HepG2 (cell line): ENCODE measurements around the gene PTGR1. TPM values are rescaled to one million over a fixed set of nuclear protein-coding genes. Genes with fewer than 3 reads are reported as not detected.

ENCODE experiments used
- ASH2L ChIP-seq: fragments of 300-600, 200-600 bp; sonication (generic); IDR thresholded peaks from 2 replicates; pipeline ENCODE4 v1.7.0; 2017; ENCODE audit warnings: low read depth, mild to moderate bottlenecking, moderate library complexity, mixed read lengths, low read length; ENCODE audit not compliant: insufficient read length
- HMGXB4 ChIP-seq, 2 experiments: sonication (generic) in 1 of 2; formaldehyde crosslinking in 1 of 2; IDR thresholded peaks; 2 replicates each; pipeline versions ENCODE4 v1.4.0 to v1.6.1; 2018 to 2020; ENCODE audit warnings: missing genetic modification reagents in 2 of 2, borderline replicate concordance in 1 of 2, low read depth in 1 of 2, mild to moderate bottlenecking in 1 of 2, missing biosample characterization in 1 of 2
- IRF2 ChIP-seq: IDR thresholded peaks from 2 replicates; pipeline ENCODE4 v1.6.1; 2018; ENCODE audit warnings: missing genetic modification reagents, missing compliant biosample characterization
- ISL2 ChIP-seq: sonication (generic); formaldehyde crosslinking; IDR thresholded peaks from 2 replicates; pipeline ENCODE4 v1.5.0; 2020; ENCODE audit warnings: missing genetic modification reagents
- KDM3A ChIP-seq: IDR thresholded peaks from 2 replicates; pipeline ENCODE4 v1.6.1; 2018; ENCODE audit warnings: low read depth, missing compliant biosample characterization
- MTF2 ChIP-seq: sonication (generic); formaldehyde crosslinking; IDR thresholded peaks from 2 replicates; pipeline ENCODE4 v1.5.0; 2020; ENCODE audit warnings: missing genetic modification reagents, borderline replicate concordance
- MXD3 ChIP-seq: IDR thresholded peaks from 2 replicates; pipeline ENCODE4 v1.6.1; 2016; ENCODE audit warnings: mild to moderate bottlenecking, missing biosample characterization, missing genetic modification reagents
- PITX1 ChIP-seq: sonication (generic); formaldehyde crosslinking; IDR thresholded peaks from 2 replicates; pipeline ENCODE4 v1.5.1; 2020; ENCODE audit warnings: mild to moderate bottlenecking, missing genetic modification reagents
- PRPF4 ChIP-seq: fragments of 200-400 bp; formaldehyde crosslinking; IDR thresholded peaks from 2 replicates; pipeline ENCODE4 v1.6.1; 2016; ENCODE audit warnings: low read length, low read depth; ENCODE audit not compliant: poor library complexity, severe bottlenecking
- ZNF101 ChIP-seq: sonication (generic); formaldehyde crosslinking; IDR thresholded peaks from 2 replicates; pipeline ENCODE4 v1.4.0; 2020; ENCODE audit warnings: mild to moderate bottlenecking, low read depth, missing genetic modification reagents, borderline replicate concordance
- ZNF12 ChIP-seq: sonication (generic); formaldehyde crosslinking; IDR thresholded peaks from 2 replicates; pipeline ENCODE4 v1.5.0; 2020; ENCODE audit warnings: missing genetic modification reagents
- ZNF143 ChIP-seq: sonication (generic); formaldehyde crosslinking; IDR thresholded peaks from 2 replicates; pipeline ENCODE4 v1.4.0; 2020; ENCODE audit warnings: missing genetic modification reagents
- ZNF225 ChIP-seq: sonication (generic); formaldehyde crosslinking; IDR thresholded peaks from 2 replicates; pipeline ENCODE4 v1.4.0; 2020; ENCODE audit warnings: mild to moderate bottlenecking, missing genetic modification reagents
- ZNF484 ChIP-seq: sonication (generic); formaldehyde crosslinking; IDR thresholded peaks from 2 replicates; pipeline ENCODE4 v1.5.1; 2020; ENCODE audit warnings: mild to moderate bottlenecking, low read depth, missing genetic modification reagents, borderline replicate concordance
- ZNF550 ChIP-seq: sonication (generic); formaldehyde crosslinking; IDR thresholded peaks from 2 replicates; pipeline ENCODE4 v1.4.0; 2020; ENCODE audit warnings: mild to moderate bottlenecking, missing genetic modification reagents, borderline replicate concordance
- ZNF562 ChIP-seq: sonication (generic); formaldehyde crosslinking; IDR thresholded peaks from 2 replicates; pipeline ENCODE4 v1.8.0; 2022; ENCODE audit warnings: missing genetic modification reagents, borderline replicate concordance
- ZNF773 ChIP-seq: sonication (generic); formaldehyde crosslinking; IDR thresholded peaks from 2 replicates; pipeline ENCODE4 v1.4.0; 2020; ENCODE audit warnings: missing genetic modification reagents, borderline replicate concordance
- ZNF780A ChIP-seq: sonication (generic); formaldehyde crosslinking; IDR thresholded peaks from 2 replicates; pipeline ENCODE4 v1.8.0; 2022; ENCODE audit warnings: mild to moderate bottlenecking, missing genetic modification reagents, moderate library complexity
- ZNF782 ChIP-seq: sonication (generic); formaldehyde crosslinking; IDR thresholded peaks from 2 replicates; pipeline ENCODE4 v1.4.0; 2020; ENCODE audit warnings: missing genetic modification reagents, mild to moderate bottlenecking, borderline replicate concordance
- polyA plus RNA-seq, 8 experiments: library from polyadenylated mRNA; depleted of rRNA in 3 of 8; stranded (reverse) in 7 of 8; unstranded in 1 of 8; fragments of >200 nt; fragmentation: Illumina TruSeq in 4 of 8; extraction: Trizol in 4 of 8; gene quantifications; 2 replicates each; pipeline versions ENCODE4 v1.2.1 to v1.2.3, GENCODE V29; 2011 to 2016; ENCODE audit warnings: low read depth in 4 of 8, missing spikeins in 1 of 8, mixed read lengths in 1 of 8; ENCODE audit not compliant: insufficient read depth in 1 of 8
- total RNA-seq, 5 experiments: library from RNA; depleted of rRNA; stranded (reverse); fragments of >200 nt; fragmentation: Illumina TruSeq; extraction: Trizol; gene quantifications; 2 replicates each; pipeline ENCODE4 v1.2.3, GENCODE V29; 2016; ENCODE audit warnings: low read depth in 1 of 5
- TF ChIP-seq, protein P1 (sequence below): sonication (generic); formaldehyde crosslinking; IDR thresholded peaks from 2 replicates; pipeline ENCODE4 v1.4.0; 2020; ENCODE audit warnings: missing genetic modification reagents, borderline replicate concordance
- TF ChIP-seq, protein P2 (sequence below): sonication (generic); formaldehyde crosslinking; IDR thresholded peaks from 2 replicates; pipeline ENCODE4 v1.8.0; 2022; ENCODE audit warnings: mild to moderate bottlenecking, missing genetic modification reagents; ENCODE audit not compliant: insufficient replicate concordance

Gene PTGR1
- total and polyA plus RNA-seq, 2 of the 13 experiments (the other 11 are each of a cell fraction or from before 2014, with no cell fraction given) = 6.0 to 15.8 TPM

DNA sequence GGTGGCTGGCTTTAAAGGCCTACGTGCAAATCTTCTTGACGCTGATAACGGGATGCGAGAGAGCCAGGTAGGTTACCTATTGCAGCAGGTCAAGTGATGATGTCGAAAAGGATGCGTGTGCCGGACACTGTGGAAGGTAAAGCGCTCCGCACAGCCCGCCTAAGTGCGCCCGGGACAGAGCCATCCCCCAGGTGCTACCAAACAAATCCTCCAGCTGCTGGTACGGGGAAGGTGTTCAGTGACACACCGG is 31.4 kb upstream of the PTGR1 start (continued):
- TF ChIP-seq, protein P1, sequence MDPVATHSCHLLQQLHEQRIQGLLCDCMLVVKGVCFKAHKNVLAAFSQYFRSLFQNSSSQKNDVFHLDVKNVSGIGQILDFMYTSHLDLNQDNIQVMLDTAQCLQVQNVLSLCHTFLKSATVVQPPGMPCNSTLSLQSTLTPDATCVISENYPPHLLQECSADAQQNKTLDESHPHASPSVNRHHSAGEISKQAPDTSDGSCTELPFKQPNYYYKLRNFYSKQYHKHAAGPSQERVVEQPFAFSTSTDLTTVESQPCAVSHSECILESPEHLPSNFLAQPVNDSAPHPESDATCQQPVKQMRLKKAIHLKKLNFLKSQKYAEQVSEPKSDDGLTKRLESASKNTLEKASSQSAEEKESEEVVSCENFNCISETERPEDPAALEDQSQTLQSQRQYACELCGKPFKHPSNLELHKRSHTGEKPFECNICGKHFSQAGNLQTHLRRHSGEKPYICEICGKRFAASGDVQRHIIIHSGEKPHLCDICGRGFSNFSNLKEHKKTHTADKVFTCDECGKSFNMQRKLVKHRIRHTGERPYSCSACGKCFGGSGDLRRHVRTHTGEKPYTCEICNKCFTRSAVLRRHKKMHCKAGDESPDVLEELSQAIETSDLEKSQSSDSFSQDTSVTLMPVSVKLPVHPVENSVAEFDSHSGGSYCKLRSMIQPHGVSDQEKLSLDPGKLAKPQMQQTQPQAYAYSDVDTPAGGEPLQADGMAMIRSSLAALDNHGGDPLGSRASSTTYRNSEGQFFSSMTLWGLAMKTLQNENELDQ = no peak
- TF ChIP-seq, protein P2, sequence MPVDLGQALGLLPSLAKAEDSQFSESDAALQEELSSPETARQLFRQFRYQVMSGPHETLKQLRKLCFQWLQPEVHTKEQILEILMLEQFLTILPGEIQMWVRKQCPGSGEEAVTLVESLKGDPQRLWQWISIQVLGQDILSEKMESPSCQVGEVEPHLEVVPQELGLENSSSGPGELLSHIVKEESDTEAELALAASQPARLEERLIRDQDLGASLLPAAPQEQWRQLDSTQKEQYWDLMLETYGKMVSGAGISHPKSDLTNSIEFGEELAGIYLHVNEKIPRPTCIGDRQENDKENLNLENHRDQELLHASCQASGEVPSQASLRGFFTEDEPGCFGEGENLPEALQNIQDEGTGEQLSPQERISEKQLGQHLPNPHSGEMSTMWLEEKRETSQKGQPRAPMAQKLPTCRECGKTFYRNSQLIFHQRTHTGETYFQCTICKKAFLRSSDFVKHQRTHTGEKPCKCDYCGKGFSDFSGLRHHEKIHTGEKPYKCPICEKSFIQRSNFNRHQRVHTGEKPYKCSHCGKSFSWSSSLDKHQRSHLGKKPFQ (CRISPR knock-in tag) = no peak
- TF ChIP-seq ZNF562 = no peak; the same call in 1 of the 2 replicates
- TF ChIP-seq HMGXB4 (CRISPR knock-in tag; IDR thresholded peaks at IDR 0.05; ENCODE audit: borderline replicate concordance in 1 of 2, low read depth in 1 of 2) = no peak; a peak in 1 of 4 replicates
- TF ChIP-seq PITX1 (CRISPR knock-in tag) = peak; percentile 83; the same call in 1 of the 2 replicates
- peak; percentile 60 for TF ChIP-seq ASH2L
- TF ChIP-seq MTF2 = no peak
- TF ChIP-seq ZNF101 = no peak; the same call in 1 of the 2 replicates
- no peak for TF ChIP-seq MXD3
- TF ChIP-seq ZNF780A = peak; percentile 82; the same call in 1 of the 2 replicates
- no peak for TF ChIP-seq ZNF225 (CRISPR knock-in tag)
- TF ChIP-seq IRF2 = peak; percentile 91
- TF ChIP-seq ZNF143 = no peak
- peak; percentile 71; the same call in 1 of the 2 replicates for TF ChIP-seq ZNF12 (CRISPR knock-in tag)
- TF ChIP-seq ZNF773 (CRISPR knock-in tag) = no peak
- no peak for TF ChIP-seq KDM3A
- TF ChIP-seq ISL2 = no peak
- no peak for TF ChIP-seq ZNF550 (CRISPR knock-in tag)
- no peak for TF ChIP-seq PRPF4
- no peak for TF ChIP-seq ZNF484 (CRISPR knock-in tag)
- no peak for TF ChIP-seq ZNF782 (CRISPR knock-in tag)
